NCI-H510A treated with DMSO at 0.1 percent for 48 hours (cell line): ENCODE data around the gene TCF7L1.

ENCODE experiments used
- DNase-seq: peaks from one replicate; lab custom pipeline; 2025; lab: John Stamatoyannopoulos, UW

Gene TCF7L1

DNA sequence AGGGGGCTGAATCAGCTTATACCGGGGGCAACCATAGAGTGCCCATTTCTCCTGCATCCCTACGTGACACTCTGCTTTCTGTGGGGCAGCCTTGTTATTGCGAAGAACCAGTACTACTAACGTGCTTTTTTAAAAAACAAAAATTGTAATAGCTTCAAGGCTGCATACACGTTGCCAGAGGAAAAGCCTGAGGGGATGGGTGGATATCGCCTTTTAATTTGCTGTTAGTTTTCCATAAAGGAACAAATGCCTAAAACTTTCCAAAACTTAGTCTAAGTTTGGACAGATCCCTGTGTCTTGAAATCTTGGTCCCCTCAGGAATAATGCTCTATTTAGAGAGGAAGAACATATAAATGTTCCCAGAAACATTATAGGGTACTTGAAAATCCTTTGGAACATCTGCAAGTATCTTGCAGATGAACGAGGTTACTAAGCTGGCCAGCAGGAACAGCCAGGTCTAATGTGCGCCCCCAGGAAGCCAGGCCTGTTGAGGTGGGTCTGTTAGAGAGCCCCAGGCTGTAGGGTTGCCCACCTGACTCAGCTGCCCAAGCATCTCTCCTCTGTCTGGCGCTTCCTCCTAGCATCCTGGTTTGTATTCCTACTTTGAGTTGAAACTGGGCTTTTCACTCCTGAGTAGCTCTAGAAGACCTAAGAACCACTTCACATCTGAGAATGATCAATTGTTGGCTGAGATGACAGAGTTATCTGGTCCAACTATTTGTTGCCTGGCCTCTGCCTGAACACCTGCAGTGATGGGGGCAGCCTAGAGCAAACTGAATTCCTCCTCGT, 97.7 kb downstream of the TCF7L1 start:
- peak; percentile 19 for DNase-seq

GRCh38 chr2:85231468-85231805, 98.2 kb downstream of the TCF7L1 start:
- no peak for DNase-seq

DNA sequence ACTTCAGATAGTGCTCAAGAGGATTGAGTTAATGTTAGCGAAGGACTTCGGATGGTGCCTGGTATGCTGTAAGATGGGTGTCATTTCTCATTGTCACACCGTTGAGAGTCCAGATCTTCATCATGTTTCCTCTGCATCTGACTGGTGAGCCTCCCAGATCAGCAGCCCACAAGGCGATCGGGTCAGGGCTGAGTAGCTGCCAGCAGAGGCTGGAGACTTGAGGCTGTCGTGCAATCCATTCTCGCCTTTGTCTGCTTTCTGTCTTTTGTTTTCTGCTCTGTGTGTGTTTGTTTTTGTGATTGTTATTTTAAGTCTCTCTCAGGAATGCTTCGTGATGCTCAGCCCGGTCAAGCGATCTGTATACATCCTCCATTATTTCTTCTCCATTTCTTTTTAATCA, 98.8 kb downstream of the TCF7L1 start:
- DNase-seq: no peak

- DNase-seq: peak; percentile 62
Measured at GRCh38 chr2:85234868-85235267, 101.7 kb downstream of the TCF7L1 start.

- no peak for DNase-seq
Measured at GRCh38 chr2:85235281-85235680, 102.1 kb downstream of the TCF7L1 start.

DNA sequence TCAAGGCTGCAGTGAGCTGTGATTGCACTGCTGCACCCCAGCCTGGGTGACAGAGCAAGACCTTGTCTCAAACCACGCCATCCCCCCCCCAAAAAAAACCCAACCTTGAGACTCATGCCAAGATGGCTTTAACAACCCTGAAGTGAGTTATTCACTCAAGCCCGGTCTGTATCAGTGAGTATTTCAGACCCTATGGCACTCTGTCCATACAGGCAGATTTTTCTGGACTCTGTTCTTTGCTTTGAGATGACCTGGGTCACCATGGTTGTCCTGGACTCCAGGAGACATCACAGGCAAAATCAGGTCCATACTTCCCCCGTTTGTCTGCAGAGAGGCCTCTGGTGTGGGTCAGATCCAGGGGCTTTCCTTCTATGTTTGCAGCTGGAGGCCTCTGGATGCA, 102.9 kb downstream of the TCF7L1 start:
- DNase-seq: no peak

GRCh38 chr2:85237849-85238565, 104.8 kb downstream of the TCF7L1 start:
- DNase-seq: peak; percentile 94

GRCh38 chr2:85238607-85239006, 105.4 kb downstream of the TCF7L1 start:
- no peak for DNase-seq

GRCh38 chr2:85239102-85239501, 105.9 kb downstream of the TCF7L1 start:
- no peak for DNase-seq

DNA sequence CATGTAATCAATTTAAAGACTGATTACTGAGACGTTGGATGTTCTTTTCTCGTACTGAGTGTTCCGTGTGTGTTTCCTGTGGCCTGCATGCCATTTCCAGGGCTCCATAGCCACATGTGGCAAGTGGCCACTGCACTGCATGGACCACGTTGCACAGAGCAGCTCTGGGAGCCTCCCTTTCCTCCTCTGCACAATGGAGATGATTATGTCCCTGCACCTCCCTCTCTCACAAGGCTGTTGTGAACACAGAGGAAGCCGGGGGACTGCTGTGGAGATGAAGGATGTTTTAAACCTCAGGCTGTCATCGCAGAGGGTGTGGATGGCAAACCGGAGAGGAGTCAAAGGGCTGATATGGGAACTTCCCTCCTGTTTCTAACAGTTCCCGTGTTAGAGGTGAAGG, 106.9 kb downstream of the TCF7L1 start:
- no peak for DNase-seq

DNA sequence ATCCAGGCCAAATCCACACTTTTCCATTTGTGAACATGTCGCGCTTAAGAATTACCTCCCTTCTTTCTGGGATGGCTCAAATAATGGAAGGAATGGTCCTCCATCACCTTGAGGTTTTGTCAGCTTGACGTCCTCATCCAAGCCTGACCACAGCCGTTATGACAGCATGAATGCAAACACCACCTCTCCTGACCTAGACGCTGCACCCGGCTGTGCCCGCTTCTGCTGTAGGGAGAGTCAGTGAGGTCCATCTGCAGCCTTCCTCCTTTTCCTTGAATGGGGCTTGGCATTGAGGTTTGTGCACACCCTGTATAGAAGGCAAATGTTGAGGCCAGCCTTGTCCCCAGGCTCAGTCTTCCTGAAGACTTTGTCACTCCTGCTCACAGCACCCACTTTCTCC, 109.1 kb downstream of the TCF7L1 start:
- DNase-seq: no peak

DNA sequence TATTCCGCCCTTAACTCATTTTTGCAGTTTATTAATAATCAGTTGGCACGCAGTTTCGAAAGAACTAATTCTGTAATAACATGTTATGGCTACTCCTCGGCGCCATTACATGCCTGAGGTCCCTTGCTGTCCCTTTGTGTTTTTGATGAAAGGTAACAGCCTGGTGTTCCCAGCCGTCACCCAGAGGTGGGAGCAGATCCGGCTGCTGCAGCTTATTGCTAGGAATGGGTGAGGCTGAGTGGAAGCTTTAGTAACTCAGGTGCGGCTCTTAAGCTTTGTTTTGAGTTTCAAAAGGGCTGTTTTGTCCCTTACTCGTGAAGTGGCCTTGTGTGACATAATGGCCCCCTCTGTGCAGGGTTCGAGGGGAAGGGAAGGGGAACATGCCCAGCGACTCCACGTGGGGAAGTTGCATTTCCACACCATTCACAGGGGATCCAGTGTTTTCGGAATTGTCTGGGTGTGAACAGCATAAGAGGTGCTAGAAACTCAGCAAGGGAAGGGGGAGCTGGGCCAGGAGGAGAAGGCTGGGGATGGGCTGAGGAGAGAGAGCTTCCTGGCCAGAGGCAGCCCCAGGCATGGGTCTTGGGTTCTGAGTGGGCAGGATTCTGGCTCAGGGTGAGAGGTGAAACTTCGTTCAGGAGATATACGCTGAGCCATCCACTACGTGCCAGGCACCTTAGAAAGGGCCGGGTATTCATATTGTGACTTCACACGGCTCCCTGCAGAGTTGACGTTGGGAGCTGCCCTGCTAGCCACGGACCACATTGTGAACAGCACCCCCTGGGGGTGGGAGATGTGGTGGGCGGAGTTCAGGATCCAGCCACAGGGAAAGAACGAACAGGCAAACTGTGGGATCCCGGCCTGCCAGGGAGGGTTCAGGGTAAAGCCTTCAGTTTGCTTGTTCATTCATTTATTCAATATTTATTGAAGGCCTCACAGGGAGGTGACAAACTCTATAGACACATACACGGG, 110.2 kb downstream of the TCF7L1 start:
- DNase-seq: peak; percentile 8

DNA sequence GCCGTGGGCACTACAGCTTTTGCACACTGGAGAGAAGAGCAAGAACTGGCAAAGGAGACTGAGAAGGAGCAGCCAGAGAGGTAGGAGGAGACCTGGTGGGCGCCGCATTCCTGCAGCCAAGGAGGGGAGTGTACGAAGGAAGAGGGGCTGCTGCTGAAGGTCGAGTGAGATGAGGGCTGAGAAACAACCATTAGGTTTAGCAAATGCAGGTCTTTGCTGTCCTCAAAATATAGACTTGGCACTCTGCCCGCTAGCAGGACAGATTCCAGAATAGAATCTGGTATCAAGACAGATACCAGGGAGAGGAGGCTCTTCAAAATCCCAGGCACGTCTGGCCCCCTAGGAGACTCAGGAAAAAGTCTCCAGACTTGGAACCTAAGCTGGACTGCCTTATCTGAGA, 111.6 kb downstream of the TCF7L1 start:
- no peak for DNase-seq

DNA sequence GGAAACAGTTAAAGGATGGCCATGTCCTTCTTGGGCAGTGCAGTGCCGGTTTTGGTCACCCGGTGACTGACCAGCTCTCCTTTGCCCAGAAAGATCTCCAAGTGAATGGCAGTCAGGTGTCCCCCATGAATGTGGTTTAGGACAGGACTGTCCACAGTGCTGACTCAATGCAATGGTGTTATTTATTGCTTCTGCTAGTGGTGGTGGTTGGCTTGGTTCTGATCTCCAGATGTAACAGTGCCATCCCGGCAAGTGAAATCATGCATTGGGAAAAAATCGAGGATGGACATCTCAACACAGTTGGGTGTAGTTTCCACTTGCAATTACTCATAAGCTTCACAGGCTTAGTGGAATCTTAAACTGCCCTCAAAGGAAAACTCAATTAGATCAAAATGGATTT, 112.7 kb downstream of the TCF7L1 start:
- no peak for DNase-seq

- DNase-seq: no peak
Measured at GRCh38 chr2:85246348-85246747, 113.2 kb downstream of the TCF7L1 start.

DNA sequence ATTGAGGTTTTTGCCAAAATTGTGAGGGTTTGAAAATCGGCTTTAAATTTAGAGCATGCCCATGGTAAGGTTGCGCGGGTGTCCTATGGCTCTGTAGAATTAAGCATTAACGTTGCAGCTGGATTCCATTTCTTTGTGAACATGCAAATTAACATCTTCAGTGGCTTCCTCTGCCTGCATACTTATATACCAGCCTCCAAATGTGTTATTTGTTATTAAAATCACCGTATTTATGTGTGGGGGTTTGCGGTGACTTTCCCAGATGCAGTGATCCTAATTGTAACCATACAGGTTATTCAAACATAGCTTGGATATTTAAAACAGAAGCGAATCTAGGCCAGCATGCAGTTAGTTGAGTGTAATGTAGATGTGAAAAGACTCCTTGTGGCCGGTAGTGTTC, 114.4 kb downstream of the TCF7L1 start:
- DNase-seq: no peak

DNA sequence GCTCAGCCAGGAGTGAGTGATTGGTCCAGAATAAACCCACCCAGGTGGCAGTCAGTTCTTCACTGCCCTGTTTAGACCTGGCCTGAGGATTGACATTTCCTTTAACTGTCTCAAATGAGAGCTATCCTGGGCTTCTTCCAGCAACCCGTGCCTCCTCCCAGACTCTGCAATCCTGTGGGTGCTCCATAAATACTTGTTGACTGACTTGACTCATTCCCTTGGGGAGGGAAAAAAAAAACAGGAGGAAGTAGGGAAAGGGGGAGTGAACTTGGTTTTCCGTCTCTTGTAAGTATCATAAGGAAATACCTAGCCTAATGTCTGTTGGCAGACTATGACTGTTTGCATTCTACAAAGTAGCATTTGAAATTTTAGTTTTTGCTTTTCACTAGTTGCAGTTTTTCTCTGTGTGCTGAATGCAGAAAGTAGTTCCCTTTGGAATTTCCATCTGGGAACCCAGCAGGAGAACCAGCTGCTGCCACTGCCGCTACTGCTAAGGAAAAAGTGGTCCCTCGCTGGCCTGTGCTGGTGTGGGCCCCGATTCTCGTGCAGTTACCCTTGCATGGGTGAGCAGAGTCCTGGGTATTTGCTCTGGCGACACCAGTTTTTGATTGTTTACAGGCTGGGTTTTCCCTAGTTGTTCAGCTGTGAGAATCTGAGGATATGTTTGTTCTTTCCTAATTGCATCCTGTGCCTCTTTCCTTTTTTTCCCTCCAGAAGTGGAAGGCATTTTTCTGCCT, 115.7 kb downstream of the TCF7L1 start:
- DNase-seq: no peak

- no peak for DNase-seq
Measured at GRCh38 chr2:85250045-85250444, 116.9 kb downstream of the TCF7L1 start.

DNA sequence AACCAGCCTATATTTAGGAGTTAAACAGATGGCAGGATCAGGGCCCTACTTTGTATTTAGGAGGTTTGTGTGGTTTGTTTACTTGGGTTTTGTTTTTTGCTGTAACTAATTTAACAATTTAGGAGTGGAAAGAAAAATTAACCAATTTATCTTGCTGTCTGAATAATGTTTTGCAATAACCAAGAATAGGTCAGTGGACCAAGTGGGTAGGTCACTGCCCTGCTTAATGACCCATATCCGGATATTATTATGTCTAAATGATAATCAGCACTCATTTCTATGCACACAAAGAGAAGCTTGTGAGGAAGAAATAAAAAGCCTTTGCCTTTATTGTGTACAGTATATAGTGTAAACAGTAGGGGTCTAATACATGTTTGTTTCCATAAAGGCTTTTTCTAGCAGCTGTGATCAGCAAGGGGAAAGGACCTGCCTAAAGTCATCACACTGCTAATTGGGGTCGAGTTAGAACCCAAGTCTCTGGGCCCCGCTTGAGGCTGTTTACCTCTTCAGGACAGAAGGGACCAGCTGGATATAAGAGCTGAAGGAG, 118.0 kb downstream of the TCF7L1 start:
- DNase-seq: no peak

GRCh38 chr2:85253890-85254289, 120.7 kb downstream of the TCF7L1 start:
- DNase-seq: no peak

DNA sequence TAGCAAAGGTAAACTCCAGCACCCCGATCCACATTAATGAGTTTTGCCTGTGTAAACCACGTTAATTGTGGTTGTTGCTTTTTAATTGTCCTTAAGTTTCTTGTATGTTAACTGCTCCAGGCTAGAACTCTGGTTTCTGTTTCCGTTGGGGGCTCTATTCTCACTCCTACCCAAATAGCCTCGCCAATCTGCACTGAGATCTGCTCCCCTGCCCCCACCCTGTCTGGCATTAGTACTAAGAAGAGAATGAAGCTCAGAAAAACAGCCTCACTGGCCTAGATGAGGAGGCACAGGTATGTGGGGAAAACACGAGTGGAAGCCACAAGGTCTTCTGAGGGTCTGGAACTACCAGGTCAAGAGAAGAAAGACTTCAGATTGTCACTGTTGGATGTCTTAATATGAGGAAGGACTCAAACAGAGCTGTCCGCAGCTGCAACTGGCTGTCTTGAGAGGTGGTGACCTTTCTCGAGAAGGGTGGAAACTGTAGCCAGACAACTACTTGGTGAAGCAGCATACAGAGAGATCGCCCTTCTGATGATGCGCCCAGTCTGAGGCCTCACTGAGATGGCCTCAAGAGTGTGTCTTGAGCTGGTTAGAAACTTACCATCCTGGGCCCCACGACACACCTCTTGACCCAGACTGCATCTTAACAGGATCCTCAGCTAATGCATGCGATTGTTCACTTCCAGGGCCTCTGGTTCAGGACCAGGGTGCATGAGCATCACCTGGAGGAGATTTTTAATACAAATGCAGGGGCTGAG, 121.5 kb downstream of the TCF7L1 start:
- no peak for DNase-seq
